Activated naive CD8-positive, alpha-beta T cell (primary cell): ENCODE measurements around the gene ITLN2.
"Not testable (repeated sequence)": the region's sequence is repeated elsewhere in the genome, so short reads cannot be mapped to it uniquely, and the experiment has no call there.

Source experiments
- H3K27ac Mint-ChIP-seq: one replicate; pipeline ENCODE4 v1.8.0; 2021; ENCODE audit warnings: mixed read lengths
- H3K27me3 Mint-ChIP-seq: one replicate; pipeline ENCODE4 v1.8.0; 2021; ENCODE audit warnings: mixed read lengths
- H3K36me3 Mint-ChIP-seq: one replicate; pipeline ENCODE4 v1.8.0; 2021; ENCODE audit warnings: mixed read lengths
- H3K4me1 Mint-ChIP-seq: one replicate; pipeline ENCODE4 v1.8.0; 2021; ENCODE audit warnings: low read depth, mixed read lengths
- H3K4me3 Mint-ChIP-seq: one replicate; pipeline ENCODE4 v1.8.0; 2021; ENCODE audit warnings: mild to moderate bottlenecking, mixed read lengths
- H3K9me3 Mint-ChIP-seq: one replicate; pipeline ENCODE4 v1.8.0; 2021; ENCODE audit warnings: low read depth, mixed read lengths

Gene ITLN2

GRCh38 chr1:160942926-160943325 is 11.7 kb downstream of the ITLN2 start:
- H3K36me3 Mint-ChIP-seq, result peaks cover 3% of the 10 kb centered on the region
- no peaks in the 10 kb centered on the region for H3K4me1 Mint-ChIP-seq
- H3K27ac Mint-ChIP-seq, result no peak overlapping the region
- no peaks in the 10 kb centered on the region for H3K9me3 Mint-ChIP-seq
- H3K27me3 Mint-ChIP-seq, result no peaks in the 10 kb centered on the region
- H3K4me3 Mint-ChIP-seq, result no peak overlapping the region

GRCh38 chr1:160936666-160937065 is 17.9 kb downstream of the ITLN2 start:
- not testable (repeated sequence) for H3K4me1 Mint-ChIP-seq, H3K27ac Mint-ChIP-seq, H3K27me3 Mint-ChIP-seq, H3K4me3 Mint-ChIP-seq, H3K9me3 Mint-ChIP-seq, H3K36me3 Mint-ChIP-seq

GRCh38 chr1:160935527-160936258 is 18.9 kb downstream of the ITLN2 start:
- Mint-ChIP-seq H3K4me1 (no peaks in the 10 kb centered on the region), H3K27me3 (no peaks in the 10 kb centered on the region), H3K27ac (no peak overlapping the region), H3K4me3 (no peak overlapping the region), H3K36me3 (peaks cover 7% of the 10 kb centered on the region), H3K9me3 (no peaks in the 10 kb centered on the region)

GRCh38 chr1:160933305-160933704 is 21.3 kb downstream of the ITLN2 start:
- not testable (repeated sequence) for H3K9me3 Mint-ChIP-seq, H3K4me3 Mint-ChIP-seq, H3K36me3 Mint-ChIP-seq, H3K27ac Mint-ChIP-seq, H3K4me1 Mint-ChIP-seq, H3K27me3 Mint-ChIP-seq

- Mint-ChIP-seq H3K27ac (no peak overlapping the region), H3K9me3 (no peaks in the 10 kb centered on the region), H3K4me1 (no peaks in the 10 kb centered on the region), H3K27me3 (no peaks in the 10 kb centered on the region), H3K4me3 (no peak overlapping the region), H3K36me3 (peaks cover 9% of the 10 kb centered on the region)
These were observed 28.9 kb downstream of the ITLN2 start for GRCh38 chr1:160925652-160926244.

GRCh38 chr1:160924791-160925651 is 29.6 kb downstream of the ITLN2 start:
- no peaks in the 10 kb centered on the region for H3K4me1 Mint-ChIP-seq
- H3K4me3 Mint-ChIP-seq, result no peak overlapping the region
- no peaks in the 10 kb centered on the region for H3K9me3 Mint-ChIP-seq
- H3K27ac Mint-ChIP-seq, result no peak overlapping the region
- no peaks in the 10 kb centered on the region for H3K27me3 Mint-ChIP-seq
- H3K36me3 Mint-ChIP-seq, result peaks cover 9% of the 10 kb centered on the region

- Mint-ChIP-seq H3K9me3 (no peaks in the 10 kb centered on the region), H3K27ac (no peak overlapping the region), H3K4me1 (no peaks in the 10 kb centered on the region), H3K36me3 (no peaks in the 10 kb centered on the region), H3K27me3 (peaks cover 2% of the 10 kb centered on the region), H3K4me3 (no peak overlapping the region)
These were observed 37.9 kb downstream of the ITLN2 start for GRCh38 chr1:160916666-160917065.

GRCh38 chr1:160913229-160913628 is 41.4 kb downstream of the ITLN2 start:
- H3K4me3 Mint-ChIP-seq, H3K4me1 Mint-ChIP-seq, H3K27ac Mint-ChIP-seq, H3K36me3 Mint-ChIP-seq, H3K27me3 Mint-ChIP-seq, H3K9me3 Mint-ChIP-seq: not testable (repeated sequence)

GRCh38 chr1:160911925-160912324 is 42.7 kb downstream of the ITLN2 start:
- no peak overlapping the region for H3K4me3 Mint-ChIP-seq
- H3K27me3 Mint-ChIP-seq, result no peaks in the 10 kb centered on the region
- H3K4me1 Mint-ChIP-seq, result no peaks in the 10 kb centered on the region
- H3K9me3 Mint-ChIP-seq, result no peaks in the 10 kb centered on the region
- no peak overlapping the region for H3K27ac Mint-ChIP-seq
- H3K36me3 Mint-ChIP-seq, result no peaks in the 10 kb centered on the region

- H3K9me3 Mint-ChIP-seq, result no peaks in the 10 kb centered on the region
- no peak overlapping the region for H3K27ac Mint-ChIP-seq
- no peaks in the 10 kb centered on the region for H3K36me3 Mint-ChIP-seq
- no peaks in the 10 kb centered on the region for H3K4me1 Mint-ChIP-seq
- no peak overlapping the region for H3K4me3 Mint-ChIP-seq
- no peaks in the 10 kb centered on the region for H3K27me3 Mint-ChIP-seq
These were observed 43.2 kb downstream of the ITLN2 start for GRCh38 chr1:160911441-160911840.

- no peaks in the 10 kb centered on the region for H3K27me3 Mint-ChIP-seq
- no peaks in the 10 kb centered on the region for H3K36me3 Mint-ChIP-seq
- H3K4me1 Mint-ChIP-seq, result no peaks in the 10 kb centered on the region
- H3K9me3 Mint-ChIP-seq, result no peaks in the 10 kb centered on the region
- no peak overlapping the region for H3K4me3 Mint-ChIP-seq
- H3K27ac Mint-ChIP-seq, result no peak overlapping the region
These were observed 44.3 kb downstream of the ITLN2 start for GRCh38 chr1:160910170-160910750.

- Mint-ChIP-seq H3K4me1 (no peaks in the 10 kb centered on the region), H3K36me3 (no peaks in the 10 kb centered on the region), H3K9me3 (no peaks in the 10 kb centered on the region), H3K27ac (no peak overlapping the region), H3K27me3 (no peaks in the 10 kb centered on the region), H3K4me3 (no peak overlapping the region)
These were observed 46.6 kb downstream of the ITLN2 start for GRCh38 chr1:160907976-160908375.

- Mint-ChIP-seq H3K4me1 (no peaks in the 10 kb centered on the region), H3K36me3 (peaks cover 2% of the 10 kb centered on the region), H3K27ac (no peak overlapping the region), H3K9me3 (no peaks in the 10 kb centered on the region), H3K27me3 (no peaks in the 10 kb centered on the region), H3K4me3 (no peak overlapping the region)
These were observed 49.0 kb downstream of the ITLN2 start for GRCh38 chr1:160905617-160905989.

- Mint-ChIP-seq H3K9me3 (no peaks in the 10 kb centered on the region), H3K4me1 (no peaks in the 10 kb centered on the region), H3K36me3 (peaks cover 2% of the 10 kb centered on the region), H3K4me3 (no peak overlapping the region), H3K27me3 (no peaks in the 10 kb centered on the region), H3K27ac (no peak overlapping the region)
These were observed 49.6 kb downstream of the ITLN2 start for GRCh38 chr1:160904783-160905616.
